HepG2 (cell line): ENCODE data around the gene PLXNA4. TPM values are rescaled to one million over a fixed set of nuclear protein-coding genes. Genes with fewer than 3 reads are reported as not detected.

Experiments
- ATAC-seq: fragments of 200-7000 bp; cut with Tn5 transposase; 3 replicates; pipeline ENCODE4 v1.9.1; 2020; ENCODE audit warnings: mild to moderate bottlenecking, moderate library complexity
- BruUV-seq: library from RNA; stranded (reverse); fragments of 400-500 nt; replicated peaks from 2 replicates; lab custom pipeline; 2021; lab: Mats Ljungman, UMichigan
- CTCF ChIA-PET: fragments of 300-600 bp; formaldehyde crosslinking; extraction: SDS; loops from one replicate; lab custom pipeline; 2021; ENCODE audit warnings: low total read pairs, inconsistent platforms, low intra/inter-chr PET ratio; lab: Yijun Ruan, JAX
- POLR2A ChIA-PET: fragments of 350-600 bp; sonication (Branson Sonifier 250); formaldehyde crosslinking; loops from one replicate; lab custom pipeline; 2020; ENCODE audit warnings: antibody characterized with exemption, inconsistent platforms; lab: Yijun Ruan, JAX
- DNase-seq: peaks from one replicate; pipeline ENCODE4 v3.0.0-alpha.2; 2015; ENCODE audit warnings: low spot score
- FAIRE-seq: peaks from 3 replicates; lab custom pipeline; 2011; peaks lifted over from hg19 to GRCh38; lab: Jason Lieb, UNC
- H2AFZ ChIP-seq: one replicate; pipeline ENCODE4 v1.6.1; 2011; ENCODE audit warnings: low read length, inconsistent platforms
- H3K27ac ChIP-seq: fragments of 300-600 bp; 3 replicates; pipeline ENCODE4 v1.8.0; 2011; ENCODE audit warnings: mixed run types, mild to moderate bottlenecking, mixed read lengths, low read length, inconsistent platforms; ENCODE audit not compliant: insufficient read depth; ENCODE audit errors: extremely low read length
- H3K27me3 ChIP-seq, 2 experiments: fragments of 200-600 bp in 1 of 2; 2 replicates in 1 of 2; 3 replicates in 1 of 2; pipeline versions ENCODE4 v1.6.0 to v1.8.0; 2011; ENCODE audit warnings: low read length in 2 of 2, mild to moderate bottlenecking in 2 of 2, moderate library complexity in 2 of 2, inconsistent platforms in 1 of 2; ENCODE audit not compliant: insufficient read depth in 2 of 2, control insufficient read depth in 1 of 2
- H3K36me3 ChIP-seq, 2 experiments: fragments of 200-600 bp in 1 of 2; replicated peaks in 1 of 2; 2 replicates in 1 of 2; 3 replicates in 1 of 2; pipeline versions ENCODE4 v1.5.1 to v1.8.0; 2011; ENCODE audit warnings: low read length in 2 of 2, inconsistent platforms in 1 of 2; ENCODE audit not compliant: insufficient read depth in 2 of 2, control insufficient read depth in 1 of 2
- H3K4me1 ChIP-seq: 2 replicates; pipeline ENCODE4 v1.5.1; 2012; ENCODE audit warnings: low read length, inconsistent platforms; ENCODE audit not compliant: insufficient read depth
- H3K4me2 ChIP-seq: 2 replicates; pipeline ENCODE4 v1.6.0; 2011; ENCODE audit warnings: low read depth, low read length, inconsistent platforms
- H3K4me3 ChIP-seq, 3 experiments: fragments of 200-600 bp in 1 of 3; sonication (generic), shearing (Covaris generic) in 1 of 3; replicated peaks in 1 of 3; 2 replicates each; pipeline ENCODE4 v1.5.1; 2011 to 2016; ENCODE audit warnings: low read length in 3 of 3, inconsistent platforms in 2 of 3, low read depth in 2 of 3, mild to moderate bottlenecking in 2 of 3, control low read depth in 1 of 3, mixed read lengths in 1 of 3; ENCODE audit not compliant: insufficient read depth in 1 of 3
- H3K79me2 ChIP-seq: one replicate; pipeline ENCODE4 v1.6.1; 2011; ENCODE audit warnings: low read length, inconsistent platforms; ENCODE audit not compliant: insufficient read depth
- H3K9ac ChIP-seq: 2 replicates; pipeline ENCODE4 v1.6.0; 2011; ENCODE audit warnings: mild to moderate bottlenecking, low read depth, low read length, inconsistent platforms; ENCODE audit not compliant: insufficient read depth
- H3K9me3 ChIP-seq: 2 replicates; pipeline ENCODE4 v1.5.1; 2012; ENCODE audit warnings: mild to moderate bottlenecking, low read length
- H4K20me1 ChIP-seq: 2 replicates; pipeline ENCODE4 v1.6.0; 2011; ENCODE audit warnings: inconsistent platforms, mild to moderate bottlenecking, low read length, moderate library complexity; ENCODE audit not compliant: insufficient read depth
- KAT2B ChIP-seq: fragments of 150-350 bp; IDR thresholded peaks from 2 replicates; pipeline ENCODE4 v1.6.1; 2014; ENCODE audit warnings: low read depth, low read length, borderline replicate concordance
- TOPORS ChIP-seq: sonication (generic); formaldehyde crosslinking; IDR thresholded peaks from 2 replicates; pipeline ENCODE4 v1.8.0; 2023; ENCODE audit warnings: mild to moderate bottlenecking, missing genetic modification reagents
- WGBS: methylation state at CpG from one replicate; pipeline ENCODE4 v1.1.6; 2017; ENCODE audit warnings: low lambda C conversion rate; 5-methylcytosine and 5-hydroxymethylcytosine counted together
- in situ Hi-C: cut with HindIII; loops from 2 replicates; pipeline ENCODE4 v1.10.0; 2017; ENCODE audit warnings: low pct_unique_long_range_greater_than_20kb; ENCODE audit not compliant: extremely low pct_ligation_motif_present
- intact Hi-C: fragments of 100-400 bp; cut with micrococcal nuclease; formaldehyde crosslinking; loops from one replicate; pipeline ENCODE4 v1.10.0; 2022; ENCODE audit not compliant: unreplicated experiment
- polyA plus RNA-seq, 8 experiments: library from polyadenylated mRNA; depleted of rRNA in 3 of 8; stranded (reverse) in 7 of 8; unstranded in 1 of 8; fragments of >200 nt; fragmentation: Illumina TruSeq in 4 of 8; extraction: Trizol in 4 of 8; gene quantifications; 2 replicates each; pipeline versions ENCODE4 v1.2.1 to v1.2.3, GENCODE V29; 2011 to 2016; ENCODE audit warnings: low read depth in 4 of 8, missing spikeins in 1 of 8, mixed read lengths in 1 of 8; ENCODE audit not compliant: insufficient read depth in 1 of 8
- total RNA-seq, 5 experiments: library from RNA; depleted of rRNA; stranded (reverse); fragments of >200 nt; fragmentation: Illumina TruSeq; extraction: Trizol; gene quantifications; 2 replicates each; pipeline ENCODE4 v1.2.3, GENCODE V29; 2016; ENCODE audit warnings: low read depth in 1 of 5
- TF ChIP-seq, protein P1 (sequence below): sonication (generic); formaldehyde crosslinking; IDR thresholded peaks from 2 replicates; pipeline ENCODE4; 2020; ENCODE audit warnings: missing genetic modification reagents, mild to moderate bottlenecking, borderline replicate concordance

PLXNA4 gene
- total and polyA plus RNA-seq, 2 of the 13 experiments (the other 11 are each of a cell fraction or from before 2014, with no cell fraction given): 0.01 to 0.04 TPM

- no peak overlapping the region for H3K9ac ChIP-seq
- H4K20me1 ChIP-seq: no peaks in the 10 kb centered on the region
- BruUV-seq: no TSS peak
- no peaks in the 10 kb centered on the region for H3K9me3 ChIP-seq
- H3K27me3 ChIP-seq: peaks cover 0 to 18% of the 10 kb centered on the region in 2 experiments; a peak in 2 of 5 replicates
- WGBS: 13% methylated on average over 17 of the region's 17 CpGs
- TF ChIP-seq TOPORS (CRISPR knock-in tag) (no peak), KAT2B (peak; percentile 58; the same call in 1 of the 2 replicates)
- TF ChIP-seq, protein P1, sequence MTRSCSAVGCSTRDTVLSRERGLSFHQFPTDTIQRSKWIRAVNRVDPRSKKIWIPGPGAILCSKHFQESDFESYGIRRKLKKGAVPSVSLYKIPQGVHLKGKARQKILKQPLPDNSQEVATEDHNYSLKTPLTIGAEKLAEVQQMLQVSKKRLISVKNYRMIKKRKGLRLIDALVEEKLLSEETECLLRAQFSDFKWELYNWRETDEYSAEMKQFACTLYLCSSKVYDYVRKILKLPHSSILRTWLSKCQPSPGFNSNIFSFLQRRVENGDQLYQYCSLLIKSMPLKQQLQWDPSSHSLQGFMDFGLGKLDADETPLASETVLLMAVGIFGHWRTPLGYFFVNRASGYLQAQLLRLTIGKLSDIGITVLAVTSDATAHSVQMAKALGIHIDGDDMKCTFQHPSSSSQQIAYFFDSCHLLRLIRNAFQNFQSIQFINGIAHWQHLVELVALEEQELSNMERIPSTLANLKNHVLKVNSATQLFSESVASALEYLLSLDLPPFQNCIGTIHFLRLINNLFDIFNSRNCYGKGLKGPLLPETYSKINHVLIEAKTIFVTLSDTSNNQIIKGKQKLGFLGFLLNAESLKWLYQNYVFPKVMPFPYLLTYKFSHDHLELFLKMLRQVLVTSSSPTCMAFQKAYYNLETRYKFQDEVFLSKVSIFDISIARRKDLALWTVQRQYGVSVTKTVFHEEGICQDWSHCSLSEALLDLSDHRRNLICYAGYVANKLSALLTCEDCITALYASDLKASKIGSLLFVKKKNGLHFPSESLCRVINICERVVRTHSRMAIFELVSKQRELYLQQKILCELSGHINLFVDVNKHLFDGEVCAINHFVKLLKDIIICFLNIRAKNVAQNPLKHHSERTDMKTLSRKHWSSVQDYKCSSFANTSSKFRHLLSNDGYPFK (CRISPR knock-in tag): no peak
- ATAC-seq (no peak), DNase-seq (no peak), FAIRE-seq (no peak)
- no peak overlapping the region for H3K4me3 ChIP-seq
- H2AFZ ChIP-seq: no peak overlapping the region
- no peaks in the 10 kb centered on the region for H3K79me2 ChIP-seq
- H3K4me1 ChIP-seq: no peaks in the 10 kb centered on the region
- no peaks in the 10 kb centered on the region for H3K36me3 ChIP-seq
- no peak overlapping the region for H3K27ac ChIP-seq
- in situ Hi-C loops (no loop called here), intact Hi-C loops (no loop called here)
- H3K4me2 ChIP-seq: no peak overlapping the region
- ChIA-PET CTCF (no interaction called here), POLR2A (no interaction called here)
Measured at GRCh38 chr7:132527467-132528410, 48.5 kb downstream of the PLXNA4 start.
